Stimulated activated CD8-positive, alpha-beta memory T cell treated with anti-CD3 and anti-CD28 coated beads, Interleukin-12 subunit alpha, Interleukin-12 subunit beta, amount 100 ng/mL, for 1 hour (primary cell): ENCODE results near the gene ZNF398.

Experiments
- DNase-seq: peaks from one replicate; pipeline ENCODE4 v3.0.0-alpha.2; 2020; ENCODE audit warnings: low read depth

Gene ZNF398

DNA sequence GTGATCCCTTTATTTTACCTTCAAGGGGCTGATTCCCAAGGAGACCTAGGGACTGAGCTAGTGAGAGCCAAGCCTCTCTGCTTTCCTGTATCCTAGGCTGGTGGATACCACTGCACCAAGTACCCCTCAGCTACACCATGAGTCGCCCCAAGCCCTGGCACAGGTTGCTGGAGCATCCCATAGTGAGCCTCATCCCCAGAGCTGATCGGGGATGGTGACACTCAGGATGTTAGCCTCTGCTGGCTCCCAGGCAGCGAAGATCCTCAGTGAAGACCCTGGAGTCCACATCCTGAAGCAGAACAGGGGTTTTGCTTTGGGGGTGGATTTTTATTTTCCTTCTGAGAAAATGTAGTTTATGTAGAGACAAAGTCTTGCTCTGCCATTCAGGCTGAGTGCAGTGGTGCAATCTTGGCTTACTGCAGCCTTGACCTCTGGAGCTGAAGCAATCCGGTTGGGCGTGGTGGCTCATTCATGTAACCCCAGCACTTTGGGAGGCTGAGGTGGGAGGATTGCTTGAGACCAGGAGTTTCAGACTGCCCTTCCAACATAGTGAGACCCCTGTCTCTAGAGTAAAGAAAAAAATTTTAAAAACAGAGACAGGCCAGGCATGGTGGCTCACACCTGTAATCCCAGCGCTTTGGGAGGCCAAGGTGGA lies 79.7 kb downstream of the ZNF398 start:
- DNase-seq, result no peak

DNA sequence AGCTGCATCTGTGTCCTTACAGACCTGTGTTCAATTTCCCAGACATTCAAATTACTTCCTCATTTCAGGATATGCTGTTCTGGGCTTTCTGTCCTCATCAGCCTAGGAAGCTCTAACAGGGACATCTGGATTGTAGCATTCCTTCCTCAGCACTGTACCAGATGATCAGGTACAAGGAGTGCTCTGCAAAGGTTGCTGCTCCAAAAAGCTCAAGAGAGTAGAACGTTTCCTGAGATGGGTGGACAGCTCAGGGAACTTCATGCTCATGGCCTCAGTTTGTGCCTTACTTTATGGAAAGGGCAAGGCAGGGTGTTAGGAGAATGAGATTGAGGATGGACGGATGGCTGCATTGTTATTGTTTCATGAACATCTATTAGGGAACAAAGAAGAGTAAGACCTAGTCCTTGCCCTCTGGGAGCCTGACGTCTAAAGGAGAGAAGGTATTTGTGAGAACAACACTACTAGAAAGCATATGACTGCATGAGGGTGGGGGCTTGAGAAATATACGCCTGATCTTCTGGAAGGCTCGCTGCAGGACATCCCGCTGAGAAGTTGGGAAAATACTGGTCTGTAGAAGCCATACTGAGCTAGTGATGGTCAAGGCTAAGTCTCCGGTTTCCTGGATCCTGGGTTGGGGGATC lies 81.7 kb downstream of the ZNF398 start:
- no peak for DNase-seq

DNA sequence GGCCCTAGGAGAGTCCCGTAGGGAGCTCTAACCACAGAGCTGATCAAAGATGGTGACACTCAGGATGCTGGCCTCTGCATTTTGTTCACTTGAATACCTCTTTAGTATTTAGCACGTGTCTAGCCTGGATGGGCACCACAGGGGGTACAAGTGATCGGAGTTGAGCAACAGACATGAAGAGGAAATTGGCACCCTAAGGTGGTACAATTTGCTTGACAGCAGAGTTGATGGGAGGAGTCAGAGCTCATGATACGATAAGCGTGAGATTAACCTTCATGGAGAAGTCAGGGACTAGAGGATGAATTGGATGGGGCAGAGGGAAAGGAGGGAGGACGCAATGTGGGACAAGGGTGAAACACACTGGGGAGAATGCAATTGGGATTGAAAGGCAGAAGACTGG lies 82.3 kb downstream of the ZNF398 start:
- no peak for DNase-seq

DNA sequence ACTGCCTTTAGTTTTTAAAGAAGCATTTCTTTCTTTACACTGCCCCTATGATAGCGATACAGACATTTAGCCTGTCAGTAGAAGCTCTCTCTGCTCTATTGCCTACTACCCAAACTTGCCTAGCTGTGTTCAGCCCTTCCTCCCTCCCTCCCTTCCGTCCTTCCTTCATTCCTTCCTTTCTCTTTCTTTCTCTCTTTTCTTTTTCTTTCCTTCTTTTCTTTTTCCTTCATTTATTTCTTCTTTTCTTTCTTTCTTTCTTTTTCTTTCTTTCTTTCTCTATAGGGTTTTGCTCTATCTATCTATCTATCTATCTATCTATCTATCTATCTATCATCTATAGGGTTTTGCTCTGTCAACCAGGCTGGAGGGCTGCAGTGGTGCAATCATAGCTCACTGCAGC lies 85.1 kb downstream of the ZNF398 start:
- no peak for DNase-seq
